ENCODE measurements around the gene ZNF324B. TPM values are rescaled to one million over a fixed set of nuclear protein-coding genes. Genes with fewer than 3 reads are reported as not detected.

ZNF324B gene

DNA sequence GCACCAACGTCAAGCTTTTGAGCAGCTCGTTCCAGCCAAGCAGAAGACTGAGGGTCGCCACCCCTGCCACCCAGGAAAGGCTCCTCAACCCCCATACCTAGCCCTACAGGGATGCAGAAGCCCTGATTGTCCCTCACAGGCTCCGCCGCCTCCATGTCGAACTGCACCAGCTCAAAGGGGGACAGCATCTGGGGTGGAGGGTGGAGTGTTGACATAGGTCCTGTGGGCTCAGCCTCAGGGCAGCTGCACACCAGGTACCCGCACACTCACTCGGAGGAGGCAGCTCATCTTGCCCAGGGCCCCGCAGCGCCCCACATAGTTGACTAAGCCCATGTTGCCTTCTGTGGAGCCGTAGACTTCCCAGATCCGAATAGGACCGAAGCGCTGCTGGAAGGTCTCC is 48.8 kb downstream of the ZNF324B start:
- Histone ChIP-seq H3K4ac (ENCODE audit: low read depth, low read length) (no peak overlapping the region), H3K79me2 (ENCODE audit: control insufficient read depth, insufficient read depth, low read length) (no peaks in the 10 kb centered on the region), H3K23ac (ENCODE audit: low read length) (peak overlapping the region; percentile 19), H2AK5ac (ENCODE audit: low read length) (no peak overlapping the region), H4K8ac (ENCODE audit: low read depth, low read length) (no peak overlapping the region), H3K4me1 (ENCODE audit: control insufficient read depth, low read depth, low read length) (no peaks in the 10 kb centered on the region), H2BK5ac (ENCODE audit: low read length) (no peak overlapping the region), H3K27me3 (ENCODE audit: insufficient read depth, low read length, poor library complexity) (no peaks in the 10 kb centered on the region), H3K18ac (ENCODE audit: low read length) (no peak overlapping the region), H3K36me3 (ENCODE audit: control insufficient read depth, insufficient read depth, low read length) (no peaks in the 10 kb centered on the region), H2BK120ac (ENCODE audit: low read depth, low read length) (no peak overlapping the region), H2BK15ac (replicated peaks; ENCODE audit: low read depth) (no peak overlapping the region), H3K56ac (ENCODE audit: low read length) (peak overlapping the region; percentile 99), H3K27ac (ENCODE audit: low read depth, low read length) (no peak overlapping the region), H4K5ac (ENCODE audit: low read length) (no peak overlapping the region), H3K79me1 (ENCODE audit: low read length) (peaks cover 4% of the 10 kb centered on the region), H3K9ac (ENCODE audit: low read length) (peak overlapping the region; percentile 89), H3K4me2 (ENCODE audit: low read length) (peak overlapping the region; percentile 97), H3K4me3 (ENCODE audit: low read length) (no peak overlapping the region)
- no CpG with 5 or more reads among the region's 14 CpGs for WGBS (ENCODE audit: extremely low coverage, insufficient coverage, low lambda C conversion rate)
- DNase-seq: no peak

Small RNA genes within 50 kb of the gene (small RNA-seq; reads per million reads assigned to genes)
- not detected for gene RN7SL693P (ENCODE audit: insufficient read depth)
- not detected for gene RNU6-1337P (ENCODE audit: insufficient read depth)

Measured in mesendoderm (in vitro differentiated cells).